GM23338 (cell line): ENCODE results near the gene CPEB3.

Experiments used
- CREB1 ChIP-seq: fragments of 250-450 bp; sonication (Bioruptor Pico); IDR thresholded peaks from 2 replicates; pipeline ENCODE4 v1.5.0; 2020; ENCODE audit warnings: low read depth, mild to moderate bottlenecking, moderate library complexity
- EZH2 ChIP-seq: fragments of 200-600 bp; sonication (generic); IDR thresholded peaks from one replicate; pipeline ENCODE4 v1.8.0; 2017; ENCODE audit warnings: antibody characterized with exemption, mild to moderate bottlenecking, low read depth; ENCODE audit not compliant: unreplicated experiment
- EZH2phosphoT487 ChIP-seq: fragments of 200-600 bp; sonication (generic); IDR thresholded peaks from one replicate; pipeline ENCODE4 v1.8.1; 2018; ENCODE audit warnings: antibody characterized with exemption; ENCODE audit not compliant: unreplicated experiment
- JUNB ChIP-seq: IDR thresholded peaks from one replicate; pipeline ENCODE4 v1.6.1; 2016; ENCODE audit warnings: antibody characterized with exemption; ENCODE audit not compliant: unreplicated experiment
- POLR2AphosphoS5 ChIP-seq: IDR thresholded peaks from 2 replicates; pipeline ENCODE4 v1.6.1; 2016; ENCODE audit warnings: antibody characterized with exemption, low read depth
- ZNF114 ChIP-seq: fragments of 250-450 bp; sonication (Bioruptor Pico); IDR thresholded peaks from 2 replicates; pipeline ENCODE4 v1.5.0; 2020; ENCODE audit warnings: mild to moderate bottlenecking, moderate library complexity
- ZNF331 ChIP-seq: fragments of 250-450 bp; sonication (Bioruptor Pico); IDR thresholded peaks from 2 replicates; pipeline ENCODE4 v1.5.0; 2020; ENCODE audit warnings: low read depth, mild to moderate bottlenecking, moderate library complexity
- TF ChIP-seq, protein P1 (sequence below), 2 experiments: fragments of 200-600 bp in 1 of 2; sonication (generic) in 1 of 2; conservative IDR thresholded peaks; 2 replicates each; pipeline versions ENCODE4 v1.5.1 to v1.6.1; 2016 to 2017; ENCODE audit warnings: antibody characterized with exemption in 2 of 2, low read depth in 2 of 2, mild to moderate bottlenecking in 2 of 2, moderate library complexity in 1 of 2
- TF ChIP-seq, protein P2 (sequence below): IDR thresholded peaks from one replicate; pipeline ENCODE4 v1.6.1; 2018; ENCODE audit warnings: antibody characterized with exemption; ENCODE audit not compliant: unreplicated experiment
- TF ChIP-seq, protein P3 (sequence below): IDR thresholded peaks from 2 replicates; pipeline ENCODE4 v1.6.1; 2016; ENCODE audit warnings: antibody characterized with exemption

DNA sequence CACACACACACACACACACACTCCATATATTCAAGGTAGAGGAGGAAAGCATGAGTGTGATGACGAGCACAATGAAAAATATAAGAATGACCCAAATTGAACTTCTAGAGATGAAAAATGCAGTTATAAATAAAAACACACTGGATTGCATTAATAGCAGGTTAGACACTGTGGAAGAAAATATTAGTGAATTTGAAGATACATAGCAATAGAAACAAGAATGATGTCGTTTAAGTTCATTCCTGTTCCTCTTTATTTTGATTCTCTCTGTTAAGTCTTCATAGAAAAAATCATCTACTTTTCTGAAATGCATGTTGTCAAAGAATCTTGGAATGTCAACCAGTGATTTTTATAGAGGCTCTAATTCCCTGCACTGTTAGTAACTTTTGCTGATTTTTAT, 288.9 kb downstream of the CPEB3 start:
- TF ChIP-seq EZH2 (no peak), JUNB (no peak), ZNF331 (CRISPR knock-in tag) (no peak), CREB1 (CRISPR knock-in tag) (no peak), EZH2phosphoT487 (no peak), POLR2AphosphoS5 (no peak), ZNF114 (no peak)
- TF ChIP-seq, protein P1, sequence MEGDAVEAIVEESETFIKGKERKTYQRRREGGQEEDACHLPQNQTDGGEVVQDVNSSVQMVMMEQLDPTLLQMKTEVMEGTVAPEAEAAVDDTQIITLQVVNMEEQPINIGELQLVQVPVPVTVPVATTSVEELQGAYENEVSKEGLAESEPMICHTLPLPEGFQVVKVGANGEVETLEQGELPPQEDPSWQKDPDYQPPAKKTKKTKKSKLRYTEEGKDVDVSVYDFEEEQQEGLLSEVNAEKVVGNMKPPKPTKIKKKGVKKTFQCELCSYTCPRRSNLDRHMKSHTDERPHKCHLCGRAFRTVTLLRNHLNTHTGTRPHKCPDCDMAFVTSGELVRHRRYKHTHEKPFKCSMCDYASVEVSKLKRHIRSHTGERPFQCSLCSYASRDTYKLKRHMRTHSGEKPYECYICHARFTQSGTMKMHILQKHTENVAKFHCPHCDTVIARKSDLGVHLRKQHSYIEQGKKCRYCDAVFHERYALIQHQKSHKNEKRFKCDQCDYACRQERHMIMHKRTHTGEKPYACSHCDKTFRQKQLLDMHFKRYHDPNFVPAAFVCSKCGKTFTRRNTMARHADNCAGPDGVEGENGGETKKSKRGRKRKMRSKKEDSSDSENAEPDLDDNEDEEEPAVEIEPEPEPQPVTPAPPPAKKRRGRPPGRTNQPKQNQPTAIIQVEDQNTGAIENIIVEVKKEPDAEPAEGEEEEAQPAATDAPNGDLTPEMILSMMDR (conservative IDR thresholded peaks at IDR 0.05; ENCODE audit: low read depth in 2 of 2), result no peak
- TF ChIP-seq, protein P2, sequence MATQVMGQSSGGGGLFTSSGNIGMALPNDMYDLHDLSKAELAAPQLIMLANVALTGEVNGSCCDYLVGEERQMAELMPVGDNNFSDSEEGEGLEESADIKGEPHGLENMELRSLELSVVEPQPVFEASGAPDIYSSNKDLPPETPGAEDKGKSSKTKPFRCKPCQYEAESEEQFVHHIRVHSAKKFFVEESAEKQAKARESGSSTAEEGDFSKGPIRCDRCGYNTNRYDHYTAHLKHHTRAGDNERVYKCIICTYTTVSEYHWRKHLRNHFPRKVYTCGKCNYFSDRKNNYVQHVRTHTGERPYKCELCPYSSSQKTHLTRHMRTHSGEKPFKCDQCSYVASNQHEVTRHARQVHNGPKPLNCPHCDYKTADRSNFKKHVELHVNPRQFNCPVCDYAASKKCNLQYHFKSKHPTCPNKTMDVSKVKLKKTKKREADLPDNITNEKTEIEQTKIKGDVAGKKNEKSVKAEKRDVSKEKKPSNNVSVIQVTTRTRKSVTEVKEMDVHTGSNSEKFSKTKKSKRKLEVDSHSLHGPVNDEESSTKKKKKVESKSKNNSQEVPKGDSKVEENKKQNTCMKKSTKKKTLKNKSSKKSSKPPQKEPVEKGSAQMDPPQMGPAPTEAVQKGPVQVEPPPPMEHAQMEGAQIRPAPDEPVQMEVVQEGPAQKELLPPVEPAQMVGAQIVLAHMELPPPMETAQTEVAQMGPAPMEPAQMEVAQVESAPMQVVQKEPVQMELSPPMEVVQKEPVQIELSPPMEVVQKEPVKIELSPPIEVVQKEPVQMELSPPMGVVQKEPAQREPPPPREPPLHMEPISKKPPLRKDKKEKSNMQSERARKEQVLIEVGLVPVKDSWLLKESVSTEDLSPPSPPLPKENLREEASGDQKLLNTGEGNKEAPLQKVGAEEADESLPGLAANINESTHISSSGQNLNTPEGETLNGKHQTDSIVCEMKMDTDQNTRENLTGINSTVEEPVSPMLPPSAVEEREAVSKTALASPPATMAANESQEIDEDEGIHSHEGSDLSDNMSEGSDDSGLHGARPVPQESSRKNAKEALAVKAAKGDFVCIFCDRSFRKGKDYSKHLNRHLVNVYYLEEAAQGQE, result no peak
- TF ChIP-seq, protein P3, sequence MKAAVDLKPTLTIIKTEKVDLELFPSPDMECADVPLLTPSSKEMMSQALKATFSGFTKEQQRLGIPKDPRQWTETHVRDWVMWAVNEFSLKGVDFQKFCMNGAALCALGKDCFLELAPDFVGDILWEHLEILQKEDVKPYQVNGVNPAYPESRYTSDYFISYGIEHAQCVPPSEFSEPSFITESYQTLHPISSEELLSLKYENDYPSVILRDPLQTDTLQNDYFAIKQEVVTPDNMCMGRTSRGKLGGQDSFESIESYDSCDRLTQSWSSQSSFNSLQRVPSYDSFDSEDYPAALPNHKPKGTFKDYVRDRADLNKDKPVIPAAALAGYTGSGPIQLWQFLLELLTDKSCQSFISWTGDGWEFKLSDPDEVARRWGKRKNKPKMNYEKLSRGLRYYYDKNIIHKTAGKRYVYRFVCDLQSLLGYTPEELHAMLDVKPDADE, result no peak
